ENCODE measurements around the gene KLRC1. TPM values are rescaled to one million over a fixed set of nuclear protein-coding genes. Genes with fewer than 3 reads are reported as not detected.
"Not testable (repeated sequence)": the region's sequence is repeated elsewhere in the genome, so short reads cannot be mapped to it uniquely, and the experiment has no call there.

The KLRC1 gene
- not detected in 2 replicates for total RNA-seq (2014; rRNA removed; shearing (Covaris generic))

DNA sequence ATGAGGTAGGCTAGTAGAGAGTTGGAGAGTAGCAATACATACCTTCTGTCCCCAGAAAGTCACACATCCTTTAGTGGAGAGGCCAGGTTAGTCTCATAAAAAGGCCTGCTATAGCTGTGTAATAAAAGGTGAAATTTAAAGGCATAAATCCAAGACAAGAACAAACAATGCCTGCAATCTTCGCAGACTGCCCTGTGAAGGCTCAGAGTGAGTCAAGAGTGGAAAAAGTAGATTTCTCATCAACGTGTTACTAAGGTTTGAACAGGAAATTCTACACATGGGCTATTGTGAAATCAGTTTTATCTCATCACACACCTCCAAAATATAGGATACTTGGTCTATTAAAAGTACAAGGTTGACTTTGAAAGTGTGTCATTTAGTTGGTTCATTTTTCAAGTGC, at the start of gene KLRC1:
Gene KLRC1, minus strand, starts transcription at position 222 of the 400 bp plus-strand sequence. CDS start 2,221 bp downstream, outside the sequence.
- DNase-seq (ENCODE audit: low read depth), result peak; percentile 2

- DNase-seq (ENCODE audit: low read depth), result peak; percentile 25
Measured at GRCh38 chr12:10501030-10501429, 47.9 kb upstream of the KLRC1 start.

DNA sequence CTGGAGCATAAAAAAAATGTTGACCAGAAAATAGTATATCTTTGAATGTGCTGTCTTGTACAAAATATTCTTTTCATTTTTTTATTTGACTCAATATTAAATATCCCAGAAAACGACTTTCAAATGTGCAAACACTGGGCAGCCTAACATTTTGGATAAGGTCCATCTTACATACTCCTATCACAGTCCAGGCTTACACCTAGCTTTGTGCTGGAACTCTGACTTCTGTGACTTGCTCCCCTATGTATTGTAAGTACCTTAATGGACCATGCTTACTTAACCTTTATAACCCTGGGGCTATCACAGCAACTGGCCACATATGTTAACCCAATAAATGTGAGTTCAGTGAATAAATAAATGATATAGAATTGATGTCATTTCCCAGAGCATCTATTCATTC, 44.9 kb upstream of the KLRC1 start:
- no peak for DNase-seq (ENCODE audit: low read depth)

DNA sequence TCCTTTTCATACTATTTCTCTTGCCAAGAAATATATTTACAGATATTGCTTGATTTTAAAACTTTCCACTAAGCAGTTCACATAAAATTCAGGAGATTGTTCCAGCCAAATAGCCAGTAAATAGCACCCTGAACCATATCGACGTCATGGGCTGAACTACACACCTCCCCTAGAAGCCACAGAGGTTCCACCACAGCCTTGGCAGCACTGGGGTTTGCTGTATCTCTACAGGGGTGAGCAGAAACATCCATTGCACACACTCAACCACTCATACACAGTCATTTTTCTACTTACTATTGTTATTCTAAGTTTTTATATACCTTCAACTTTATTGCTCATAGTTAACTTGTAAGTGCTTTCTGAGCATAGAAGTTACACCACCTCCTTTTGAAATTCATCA, 44.4 kb upstream of the KLRC1 start:
- peak; percentile 19 for DNase-seq (ENCODE audit: low read depth)

DNA sequence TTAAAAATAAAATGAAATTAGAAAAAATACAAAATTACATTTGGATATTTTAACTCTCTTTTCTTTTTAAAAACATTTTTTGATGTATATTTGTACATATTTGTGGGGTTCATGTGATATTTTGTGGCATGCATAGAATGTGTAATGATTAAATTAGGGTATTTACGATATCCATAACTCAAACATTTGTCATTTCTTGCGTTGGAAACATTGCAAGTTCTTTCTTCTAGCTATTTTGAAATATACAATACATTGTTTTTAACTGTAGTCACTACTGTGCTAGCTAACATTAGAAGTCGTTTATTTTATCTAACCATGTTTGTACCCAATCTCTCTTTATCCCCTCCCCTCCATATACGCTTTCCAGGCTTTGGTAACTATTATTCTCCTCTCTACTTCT, 38.6 kb upstream of the KLRC1 start:
- DNase-seq (ENCODE audit: low read depth), result no peak

DNA sequence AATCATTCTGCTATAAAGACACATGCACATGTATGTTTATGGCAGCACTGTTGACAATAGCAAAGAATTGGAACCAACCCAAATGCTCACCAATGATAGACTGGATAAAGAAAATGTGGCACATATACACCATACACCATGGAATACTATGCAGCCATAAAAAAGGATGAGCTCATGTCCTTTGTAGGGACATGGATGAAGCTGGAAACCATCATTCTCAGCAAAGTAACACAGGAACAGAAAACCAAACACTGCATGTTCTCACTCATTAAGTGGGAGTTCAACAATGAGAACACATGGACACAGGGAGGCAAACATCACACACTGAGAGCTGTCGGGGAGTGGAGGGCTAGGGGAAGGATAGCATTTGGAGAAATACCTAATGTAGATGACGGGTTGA, 34.2 kb upstream of the KLRC1 start:
- DNase-seq (ENCODE audit: low read depth), result not testable (repeated sequence)

- DNase-seq (ENCODE audit: low read depth), result not testable (repeated sequence)
Measured at GRCh38 chr12:10481901-10482300, 28.7 kb upstream of the KLRC1 start.

GRCh38 chr12:10472808-10473207, 19.6 kb upstream of the KLRC1 start:
- DNase-seq (ENCODE audit: low read depth), result not testable (repeated sequence)

DNA sequence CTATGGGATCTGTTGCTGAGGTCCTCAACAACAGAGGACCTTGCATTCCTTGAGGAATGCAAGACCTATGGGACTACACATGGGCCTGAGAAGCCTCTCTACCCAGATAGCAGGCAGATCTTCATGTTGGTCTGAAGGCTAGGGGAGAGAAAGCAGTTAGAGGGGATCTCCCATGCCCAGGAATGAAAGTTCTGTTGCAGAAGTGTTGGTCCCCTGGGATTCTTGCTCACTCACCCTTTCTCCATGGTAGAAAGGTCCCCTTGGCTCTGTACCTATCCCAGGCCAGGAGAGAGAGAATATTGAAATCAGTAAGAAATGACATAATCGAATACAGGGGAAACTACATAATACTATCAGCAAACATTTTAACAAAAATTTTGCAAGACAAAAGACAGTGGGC, 16.5 kb upstream of the KLRC1 start:
- DNase-seq (ENCODE audit: low read depth), result no peak

DNA sequence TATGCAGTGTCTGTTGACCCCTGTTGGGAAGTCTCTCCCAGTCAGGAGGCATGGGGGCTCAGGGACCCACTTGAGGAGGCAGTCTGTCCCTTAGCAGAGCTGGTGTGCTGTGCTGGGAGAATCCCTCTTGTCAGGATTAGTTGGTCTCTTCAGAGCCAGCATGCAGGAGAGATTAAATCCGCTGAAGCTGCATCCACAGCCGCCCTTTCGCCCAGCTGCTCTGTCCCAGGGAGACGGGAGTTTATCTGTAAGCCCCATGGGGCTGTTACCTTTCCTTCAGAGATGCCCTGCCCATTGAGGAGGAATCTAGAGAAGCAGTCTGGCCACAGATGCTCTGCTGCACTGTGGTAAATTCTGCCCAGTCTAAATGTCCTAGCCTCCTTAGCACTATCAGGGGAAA, 13.1 kb upstream of the KLRC1 start:
- DNase-seq (ENCODE audit: low read depth), result no peak

DNA sequence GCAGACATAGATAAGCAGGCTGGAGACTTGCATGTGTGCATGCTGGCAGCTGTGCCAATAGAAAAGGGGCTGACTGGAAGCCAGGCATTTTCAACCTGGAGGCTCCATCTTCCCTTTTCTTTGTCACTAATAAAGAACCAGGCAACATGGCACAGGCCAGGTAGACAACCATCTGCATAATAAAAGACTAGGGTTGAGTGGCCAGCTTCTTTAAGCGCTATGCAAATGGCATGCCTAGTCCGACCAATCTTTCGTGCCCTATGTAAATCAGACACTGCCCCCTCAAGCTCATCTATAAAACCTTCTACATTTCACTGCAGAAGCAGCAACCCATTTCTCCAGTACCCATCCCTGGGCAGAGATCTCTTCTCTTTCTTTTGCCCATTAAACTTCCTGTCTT, 4.6 kb upstream of the KLRC1 start:
- DNase-seq (ENCODE audit: low read depth), result no peak

- peak; percentile 25 for DNase-seq (ENCODE audit: low read depth)
Measured at GRCh38 chr12:10456856-10457255, 3.7 kb upstream of the KLRC1 start.

GRCh38 chr12:10455766-10456165, 2.6 kb upstream of the KLRC1 start:
- DNase-seq (ENCODE audit: low read depth), result no peak

DNA sequence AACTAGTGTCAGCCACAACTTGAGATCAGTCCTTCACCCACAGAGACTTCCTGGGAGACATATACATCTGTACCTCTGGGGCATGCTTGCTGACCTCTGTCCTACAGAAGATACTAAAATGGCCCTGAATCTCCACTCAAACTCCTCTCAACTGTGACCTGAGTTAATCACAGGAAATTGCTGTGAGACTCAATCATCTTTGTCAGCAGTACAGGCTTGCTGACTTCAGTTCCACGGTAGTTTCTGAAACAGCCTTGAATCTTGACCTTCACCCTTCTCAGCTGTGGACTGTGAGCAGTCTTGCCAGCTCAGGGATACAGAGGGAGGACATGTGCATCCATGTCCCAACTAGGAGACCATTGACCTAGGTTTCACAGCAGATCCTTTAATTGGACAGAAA, 1.4 kb upstream of the KLRC1 start:
- peak; percentile 2 for DNase-seq (ENCODE audit: low read depth)

GRCh38 chr12:10448236-10448635, 4.9 kb downstream of the KLRC1 start:
- DNase-seq (ENCODE audit: low read depth), result no peak

DNA sequence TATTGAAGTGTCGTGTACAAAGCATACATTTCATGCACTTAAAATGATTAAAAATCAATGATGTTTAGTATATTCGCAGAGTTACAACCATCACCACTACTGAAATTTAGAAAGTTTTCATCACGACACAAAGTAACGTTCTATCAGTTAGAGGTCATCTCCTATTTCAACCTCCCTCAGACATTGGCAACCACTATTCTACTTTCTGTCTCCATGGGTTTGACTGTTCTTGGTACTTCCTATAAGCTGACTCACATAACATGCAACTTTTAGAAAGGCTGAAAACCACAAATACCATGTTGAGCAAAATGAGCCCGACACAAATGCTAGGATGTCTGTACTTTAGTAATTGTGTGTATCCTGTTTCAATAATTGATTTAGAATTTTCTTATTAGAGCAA, 7.1 kb downstream of the KLRC1 start:
- peak; percentile 33 for DNase-seq (ENCODE audit: low read depth)

DNA sequence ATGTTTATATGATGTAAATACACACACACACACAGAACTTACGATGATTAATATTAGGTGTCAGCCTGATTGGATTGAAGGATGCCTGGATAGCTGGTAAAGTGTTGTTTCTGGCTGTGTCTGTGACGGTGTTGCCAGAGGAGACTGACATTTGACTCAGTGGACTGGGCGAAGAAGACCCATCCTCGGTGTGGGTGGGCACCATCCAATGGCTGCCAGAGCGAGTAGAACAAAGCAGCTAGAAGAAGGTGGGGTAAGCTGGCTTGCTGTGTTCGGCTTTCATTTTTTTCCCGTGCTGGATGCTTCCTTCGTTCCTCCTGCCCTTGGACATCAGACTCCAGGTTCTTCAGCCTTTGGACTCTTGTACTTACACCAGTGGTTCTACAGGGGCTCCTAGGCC, 12.0 kb downstream of the KLRC1 start:
- DNase-seq (ENCODE audit: low read depth), result not testable (repeated sequence)

DNA sequence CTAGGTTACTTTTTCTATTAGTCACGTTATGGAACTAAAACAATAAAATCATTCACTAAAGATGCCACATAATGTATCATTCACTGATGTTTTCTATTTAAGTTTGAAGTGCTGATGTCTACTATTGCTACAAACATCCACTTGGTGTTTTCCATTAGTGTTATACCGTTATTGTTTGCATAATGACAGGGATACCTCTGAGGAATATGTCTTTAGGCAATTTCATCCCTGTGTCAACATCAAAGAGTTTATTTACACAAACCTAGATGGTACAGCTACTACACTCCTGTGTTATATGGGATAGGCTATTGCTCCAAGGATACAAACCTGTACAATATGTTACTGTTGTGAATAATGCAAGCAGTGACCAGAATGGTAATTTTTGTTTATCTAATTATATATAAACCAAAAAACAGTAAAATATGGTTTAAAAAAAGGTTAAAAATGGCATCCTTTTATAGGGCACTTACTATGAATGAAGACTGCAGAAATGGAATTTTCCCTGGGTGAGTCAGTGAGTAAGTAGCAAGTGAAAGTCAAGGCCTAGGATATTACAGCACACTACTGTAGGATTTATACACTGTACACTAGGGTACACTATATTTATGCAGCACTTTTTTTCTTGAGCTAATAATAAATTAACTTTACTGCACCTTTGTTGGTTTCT, 13.4 kb downstream of the KLRC1 start:
- peak; percentile 44 for DNase-seq (ENCODE audit: low read depth)

- DNase-seq (ENCODE audit: low read depth), result not testable (repeated sequence)
Measured at GRCh38 chr12:10437601-10438000, 15.6 kb downstream of the KLRC1 start.

DNA sequence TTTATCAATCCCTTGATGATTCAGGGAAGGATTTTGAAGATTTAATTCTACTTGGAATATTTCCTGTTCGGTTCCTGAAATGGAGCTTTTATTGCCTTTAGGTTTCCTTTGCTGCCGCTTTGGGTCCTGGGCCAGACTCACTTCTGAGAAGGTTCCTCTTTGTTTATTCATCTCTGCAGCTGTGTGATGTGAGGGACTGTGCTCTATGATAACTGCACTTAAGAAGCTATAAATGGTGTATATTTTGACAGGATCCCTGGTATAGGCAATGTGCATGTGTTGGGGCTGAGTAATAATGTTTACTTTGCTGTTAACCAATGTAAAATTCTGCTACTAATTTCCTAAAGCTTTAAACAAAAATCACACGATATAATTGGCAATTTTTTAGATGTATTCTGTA, 17.4 kb downstream of the KLRC1 start, which contains the start of gene KLRC2:
Gene KLRC2, minus strand, starts transcription at position 195 of the 400 bp plus-strand sequence. Its CDS starts 24 bp downstream, at position 171.
- peak; percentile 70 for DNase-seq (ENCODE audit: low read depth)

- DNase-seq (ENCODE audit: low read depth), result peak; percentile 56
Measured at GRCh38 chr12:10430623-10431022, 22.6 kb downstream of the KLRC1 start.

DNA sequence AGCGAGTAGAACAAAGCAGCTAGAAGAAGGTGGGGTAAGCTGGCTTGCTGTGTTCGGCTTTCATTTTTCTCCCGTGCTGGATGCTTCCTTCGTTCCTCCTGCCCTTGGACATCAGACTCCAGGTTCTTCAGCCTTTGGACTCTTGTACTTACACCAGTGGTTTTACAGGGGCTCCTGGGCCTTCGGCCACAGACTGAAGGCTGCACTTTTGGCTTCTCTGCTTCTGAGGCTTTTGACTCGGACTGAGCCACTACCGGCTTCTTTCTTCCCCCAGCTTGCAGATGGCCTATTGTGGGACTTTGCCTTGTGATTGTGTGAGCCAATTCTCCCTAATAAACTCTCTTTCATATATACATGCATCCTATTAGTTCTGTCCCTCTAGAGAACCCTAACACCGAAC, 27.2 kb downstream of the KLRC1 start:
- not testable (repeated sequence) for DNase-seq (ENCODE audit: low read depth)

DNA sequence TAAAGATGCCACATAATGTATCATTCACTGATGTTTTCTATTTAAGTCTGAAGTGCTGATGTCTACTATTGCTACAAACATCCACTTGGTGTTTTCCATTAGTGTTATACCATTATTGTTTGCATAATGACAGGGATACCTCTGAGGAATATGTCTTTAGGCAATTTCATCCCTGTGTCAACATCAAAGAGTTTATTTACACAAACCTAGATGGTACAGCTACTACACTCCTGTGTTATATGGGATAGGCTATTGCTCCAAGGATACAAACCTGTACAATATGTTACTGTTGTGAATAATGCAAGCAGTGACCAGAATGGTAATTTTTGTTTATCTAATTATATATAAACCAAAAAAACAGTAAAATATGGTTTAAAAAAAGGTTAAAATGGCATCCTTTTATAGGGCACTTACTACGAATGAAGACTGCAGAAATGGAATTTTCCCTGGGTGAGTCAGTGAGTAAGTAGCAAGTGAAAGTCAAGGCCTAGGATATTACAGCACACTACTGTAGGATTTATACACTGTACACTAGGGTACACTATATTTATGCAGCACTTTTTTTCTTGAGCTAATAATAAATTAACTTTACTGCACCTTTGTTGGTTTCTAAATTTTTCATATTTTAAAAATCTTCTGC, 28.8 kb downstream of the KLRC1 start:
- peak; percentile 33 for DNase-seq (ENCODE audit: low read depth)

Data from M059J (cell line).